Stimulated activated CD4-positive, alpha-beta T cell treated with anti-CD3 and anti-CD28 coated beads, Interleukin-15, amount 100 ng/mL, for 24 hours (primary cell): ENCODE results near the gene FAM72A.
"Not testable (repeated sequence)": the region's sequence is repeated elsewhere in the genome, so short reads cannot be mapped to it uniquely, and the experiment has no call there.

Experiments
- DNase-seq: peaks from one replicate; pipeline ENCODE4 v3.0.0-alpha.2; 2020

Gene FAM72A

DNA sequence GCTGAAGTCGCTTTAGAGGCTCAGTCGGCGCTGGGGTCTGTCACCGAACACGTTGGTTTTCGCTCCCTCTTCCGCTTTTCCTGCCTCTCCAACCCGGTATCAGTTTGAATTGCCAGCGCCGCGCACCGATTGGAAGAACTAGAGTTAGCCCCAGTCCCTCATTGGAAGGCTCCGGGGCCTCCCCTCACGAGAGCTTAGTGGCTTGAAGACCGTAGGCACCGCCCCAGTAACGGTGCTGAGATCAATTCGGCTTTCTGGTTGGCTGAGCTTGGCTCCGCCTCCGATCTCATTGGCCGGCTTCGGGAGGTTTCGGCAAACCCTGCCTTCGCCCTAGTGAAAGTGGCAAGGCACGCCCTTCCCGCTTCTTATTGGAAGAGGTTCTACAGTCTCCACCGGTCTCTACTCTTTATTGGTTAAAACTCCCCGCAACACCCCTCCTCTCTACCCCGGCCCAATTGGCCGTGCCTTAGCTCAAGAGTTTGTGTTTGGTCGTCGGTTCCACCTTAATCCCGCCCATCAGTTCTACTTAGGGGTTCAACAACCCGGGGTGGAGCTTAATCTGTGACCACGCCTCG lies at the start of gene FAM72A:
Gene FAM72A (minus strand): TSS at position 51 of the 575 bp plus-strand sequence. CDS start 814 bp downstream, outside the sequence.
- peak; percentile 96 for DNase-seq

DNA sequence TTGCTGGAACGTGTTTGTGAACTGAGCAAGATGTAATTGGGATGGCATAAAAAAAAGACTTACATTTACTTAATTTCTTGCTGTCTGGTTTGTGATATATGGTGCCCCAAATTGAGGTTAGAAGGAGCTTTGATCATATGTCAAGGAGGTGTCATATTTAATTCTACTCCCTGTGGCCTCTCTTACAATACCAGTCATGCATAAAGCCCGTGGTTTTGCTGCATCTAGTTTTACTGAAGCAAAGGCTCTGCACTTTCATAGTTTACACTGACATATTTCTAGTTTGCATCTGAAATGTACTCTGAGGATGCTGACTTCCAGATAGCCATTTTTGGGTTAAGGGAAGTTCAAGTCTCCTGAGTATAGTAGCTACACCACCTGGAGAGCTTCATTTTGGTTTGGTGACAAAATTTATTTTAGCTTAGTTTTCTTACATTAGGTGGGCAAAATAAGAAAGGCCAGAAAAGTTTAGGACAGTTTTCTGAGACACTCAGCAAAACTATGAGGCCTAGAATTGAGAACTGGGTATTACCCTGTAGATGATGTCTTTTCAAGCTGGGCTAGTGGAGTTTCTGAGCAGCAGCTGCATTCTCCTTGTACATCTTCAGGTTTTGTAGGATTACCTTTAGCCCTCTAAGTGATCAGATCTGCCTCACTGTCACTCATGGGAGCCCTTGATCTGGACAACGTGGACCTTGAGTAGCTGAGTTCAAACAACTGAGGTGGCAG lies 48.5 kb upstream of the FAM72A start:
- not testable (repeated sequence) for DNase-seq

DNA sequence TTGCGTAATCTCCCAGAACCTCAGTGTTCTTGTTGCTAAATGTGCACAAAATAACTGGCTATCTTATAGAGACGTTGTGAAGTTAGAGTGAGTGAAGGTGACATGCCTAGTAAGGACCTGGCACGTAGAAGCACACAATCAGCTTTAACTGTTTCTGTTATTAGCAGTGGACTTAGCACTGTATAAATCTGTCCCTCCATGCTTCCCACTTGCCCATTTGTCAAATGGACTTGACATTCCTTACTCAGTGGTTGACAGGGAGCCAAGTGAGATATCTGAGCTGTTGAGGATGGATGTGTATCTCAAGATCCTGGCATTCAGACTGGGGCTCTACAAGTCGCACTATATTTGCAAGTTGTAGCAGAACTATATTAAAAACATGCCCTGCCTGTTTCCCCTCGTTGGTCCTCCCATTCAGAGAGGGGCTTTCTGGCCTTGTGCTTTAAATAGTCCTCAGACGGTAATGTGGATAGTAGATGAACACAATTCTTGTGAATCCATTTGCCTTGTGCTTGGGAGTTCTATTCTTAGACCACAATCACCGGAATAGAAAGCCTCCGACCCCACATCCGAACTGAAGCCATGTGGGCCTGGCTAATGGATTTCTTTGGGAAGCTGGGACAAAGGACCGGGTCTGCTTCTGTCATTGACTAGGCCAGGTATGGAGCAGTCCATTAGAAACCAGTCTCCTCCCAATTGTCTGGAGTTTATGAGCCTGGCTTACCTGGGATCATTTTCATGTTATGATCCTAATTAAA lies 43.7 kb upstream of the FAM72A start:
- DNase-seq, result not testable (repeated sequence)

DNA sequence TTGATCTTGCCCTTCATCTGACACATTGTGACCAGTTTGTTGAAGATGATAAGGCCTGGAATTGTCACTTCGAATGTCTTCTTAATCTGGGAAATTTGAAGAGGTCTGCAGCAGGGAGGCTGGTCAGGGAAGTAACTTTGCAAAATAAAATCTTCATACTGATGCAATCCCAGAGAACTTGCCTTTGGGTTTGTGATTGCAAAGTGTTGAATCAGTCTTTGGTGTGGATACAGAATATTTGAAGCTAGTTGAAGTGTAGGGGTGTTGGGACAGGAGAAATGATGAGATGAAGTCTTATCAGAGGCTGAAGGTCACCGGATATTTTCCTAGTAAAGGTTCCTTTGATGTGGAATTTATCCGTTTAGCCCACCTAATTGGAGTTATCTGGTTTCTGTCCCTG lies 42.8 kb upstream of the FAM72A start:
- not testable (repeated sequence) for DNase-seq

DNA sequence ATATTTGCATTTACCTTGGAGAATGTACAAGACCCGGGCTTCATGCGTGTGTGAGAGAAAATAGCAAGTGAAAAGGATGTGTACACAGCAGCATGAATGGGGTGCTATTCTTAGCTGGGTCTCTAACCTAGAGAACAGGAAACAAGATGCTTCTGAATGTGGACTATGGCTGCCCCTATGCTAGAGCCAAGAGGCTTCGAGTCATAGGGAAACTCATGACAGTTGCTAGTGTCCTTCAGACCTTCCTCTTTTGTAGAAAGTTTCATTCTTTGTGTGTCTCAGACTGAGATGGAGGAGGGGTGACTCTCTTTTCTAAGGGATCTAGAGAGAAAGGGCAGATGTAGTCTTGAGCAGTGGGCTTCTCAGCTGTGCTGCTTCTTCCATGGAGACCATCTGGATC lies 40.7 kb upstream of the FAM72A start:
- DNase-seq, result not testable (repeated sequence)

DNA sequence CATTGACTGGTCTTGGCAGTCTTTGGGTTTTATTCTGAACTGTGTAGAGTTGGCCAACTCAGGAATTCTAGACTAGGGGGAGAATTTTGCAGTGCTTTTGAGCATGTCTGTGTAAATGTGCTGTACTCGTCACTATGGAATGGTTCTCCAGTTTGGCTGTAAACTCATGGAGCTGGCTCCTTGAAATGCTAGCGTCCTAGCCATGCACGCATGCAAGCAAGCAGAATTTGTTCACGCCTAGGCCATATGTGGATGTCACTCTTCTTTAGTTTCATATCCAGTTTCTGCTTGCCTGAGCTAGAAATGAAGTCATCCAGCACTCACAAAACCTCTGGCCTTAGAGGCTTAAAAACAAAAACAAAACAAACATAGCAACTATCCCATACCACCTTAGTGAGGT lies 37.6 kb upstream of the FAM72A start:
- DNase-seq, result not testable (repeated sequence)

DNA sequence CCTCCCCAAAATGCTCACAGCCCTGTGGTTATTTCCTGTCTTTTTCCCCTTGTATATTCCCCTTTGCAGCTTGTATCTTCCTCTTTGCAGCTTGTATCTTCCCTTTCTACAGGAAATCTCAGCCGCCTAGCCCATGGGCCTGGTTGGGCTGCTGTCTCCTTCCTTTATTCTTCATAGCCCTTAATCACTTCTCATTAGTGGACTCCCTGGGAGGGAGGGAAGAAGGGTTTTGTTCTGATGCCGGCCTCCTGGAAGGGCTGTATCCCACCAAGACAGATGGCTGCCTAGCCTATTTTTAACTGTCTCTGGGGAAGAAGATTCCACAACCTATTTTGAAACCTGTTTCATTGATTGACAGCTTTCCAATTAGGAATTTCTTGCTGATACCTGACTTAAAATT lies 32.6 kb upstream of the FAM72A start:
- DNase-seq, result not testable (repeated sequence)

DNA sequence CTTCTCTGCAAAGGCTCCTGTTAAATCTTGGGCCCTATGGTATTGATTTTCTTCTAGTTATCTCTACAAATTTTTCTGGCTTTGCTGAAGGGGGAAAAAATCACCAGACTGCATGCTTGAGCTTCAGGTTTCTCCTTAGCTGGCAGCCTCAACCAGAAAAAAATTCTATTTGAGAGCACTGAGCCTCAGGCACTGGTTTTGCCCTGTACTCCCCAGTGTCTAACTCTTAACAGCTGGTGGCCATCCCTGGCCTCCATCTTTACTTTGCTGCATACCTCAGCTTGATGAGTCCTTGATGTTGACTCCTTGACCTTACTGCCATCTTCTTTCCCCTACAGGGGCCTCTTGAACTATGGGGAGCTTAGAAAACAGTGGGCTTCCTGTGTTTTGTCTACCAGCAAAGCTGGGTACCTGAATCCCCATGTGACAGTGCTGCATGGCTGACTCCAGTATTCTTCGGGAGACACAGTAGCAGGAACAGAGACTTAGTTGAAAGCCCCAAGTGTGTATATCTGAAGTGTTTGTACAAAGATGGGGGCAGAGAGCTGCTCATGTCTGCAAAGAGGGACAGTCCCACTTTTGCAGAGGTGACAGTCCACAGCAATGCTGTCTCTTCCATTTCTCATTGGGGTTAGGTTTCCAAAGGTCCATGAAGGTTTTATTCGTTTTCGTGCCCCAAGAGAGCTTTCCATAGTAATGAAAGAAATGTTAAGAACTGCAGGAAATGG lies 31.7 kb upstream of the FAM72A start:
- not testable (repeated sequence) for DNase-seq

DNA sequence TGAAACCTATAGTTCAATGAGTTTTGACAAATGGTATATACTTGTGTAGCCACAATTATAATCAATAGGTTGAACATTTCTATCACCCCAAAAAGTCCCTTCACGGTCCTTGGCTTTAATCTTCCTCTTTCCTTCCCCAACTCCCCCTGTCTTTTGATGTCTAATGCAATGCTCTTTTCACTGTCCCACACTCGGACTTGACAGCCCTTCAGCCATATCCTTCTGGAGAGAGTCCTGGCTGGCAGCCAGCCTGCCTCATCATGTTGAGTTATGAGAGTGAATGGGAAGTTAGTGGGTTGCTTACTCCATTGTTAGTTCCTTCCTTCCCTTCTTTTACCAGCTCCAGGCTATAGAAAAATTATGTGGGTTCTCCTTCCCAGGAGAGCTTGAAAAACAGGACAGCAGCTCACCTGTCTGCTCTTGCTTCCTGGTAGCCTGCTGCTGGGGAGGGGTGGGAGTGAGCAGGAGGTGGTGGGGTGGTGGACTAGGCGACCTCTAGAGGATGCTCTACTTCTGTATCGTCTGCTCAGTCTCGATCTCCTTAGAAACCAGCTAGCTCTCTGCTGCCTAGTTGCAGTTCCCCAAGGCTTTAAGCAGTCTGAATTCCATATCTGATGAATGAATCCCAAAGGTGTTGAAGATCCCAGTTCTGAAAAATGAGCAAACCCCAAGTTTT lies 30.5 kb upstream of the FAM72A start:
- DNase-seq, result not testable (repeated sequence)

DNA sequence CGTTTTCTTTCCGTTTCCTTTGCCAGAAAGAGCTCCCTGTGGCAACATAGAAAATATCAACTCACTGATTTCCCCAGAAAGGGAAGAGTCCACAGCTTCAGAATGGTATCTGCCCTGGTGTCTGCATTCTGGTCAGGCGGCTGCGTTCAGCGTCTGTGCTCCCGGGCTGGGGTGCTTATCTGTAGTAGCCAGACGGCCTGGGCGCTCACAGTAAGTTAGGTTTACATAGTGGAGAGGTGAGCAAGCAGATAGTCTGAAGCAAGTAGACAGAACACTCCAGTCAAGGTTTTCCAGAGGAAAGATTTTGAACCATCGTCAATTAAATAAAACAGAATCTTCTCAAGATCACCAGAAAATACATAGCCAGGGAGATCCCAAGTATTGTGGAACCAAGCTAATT lies 29.4 kb upstream of the FAM72A start:
- not testable (repeated sequence) for DNase-seq

DNA sequence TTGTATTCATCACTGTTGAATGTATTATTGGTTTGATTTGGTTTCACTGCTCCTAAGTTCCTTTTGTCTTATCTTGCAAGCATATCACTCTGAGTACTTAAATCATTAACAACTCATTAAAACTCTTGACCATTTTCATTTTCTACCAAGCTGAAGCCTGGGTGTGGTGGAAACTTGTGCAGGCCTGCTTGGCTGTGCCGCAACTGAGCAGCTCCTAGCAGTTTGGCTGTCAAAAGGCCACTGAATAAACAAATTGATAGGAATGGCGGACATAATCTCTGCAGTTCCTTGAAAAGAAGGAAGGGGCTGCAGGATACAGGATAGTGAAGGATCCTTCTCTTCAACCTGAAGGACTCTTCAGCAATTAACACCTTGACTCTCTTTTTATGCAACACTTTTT lies 26.6 kb upstream of the FAM72A start:
- not testable (repeated sequence) for DNase-seq

DNA sequence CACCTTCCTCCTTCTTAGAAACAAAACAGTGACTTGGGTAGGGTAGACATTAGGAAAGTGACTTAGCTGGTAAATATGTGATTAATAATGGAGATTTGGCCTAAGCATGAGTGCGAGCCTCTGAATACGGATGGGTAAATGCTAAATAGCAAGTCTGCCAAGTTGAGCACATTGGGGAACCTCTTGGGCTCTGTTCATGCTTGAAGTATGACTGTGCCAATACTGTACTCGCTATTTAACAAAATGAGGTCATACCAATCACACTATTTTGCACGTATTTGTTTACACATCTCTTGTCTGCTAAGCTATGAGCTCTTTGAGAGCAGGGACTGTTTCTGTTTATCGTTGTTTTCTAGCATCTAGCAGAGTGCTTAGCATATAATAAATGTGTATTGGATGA lies 24.2 kb upstream of the FAM72A start:
- DNase-seq, result not testable (repeated sequence)

DNA sequence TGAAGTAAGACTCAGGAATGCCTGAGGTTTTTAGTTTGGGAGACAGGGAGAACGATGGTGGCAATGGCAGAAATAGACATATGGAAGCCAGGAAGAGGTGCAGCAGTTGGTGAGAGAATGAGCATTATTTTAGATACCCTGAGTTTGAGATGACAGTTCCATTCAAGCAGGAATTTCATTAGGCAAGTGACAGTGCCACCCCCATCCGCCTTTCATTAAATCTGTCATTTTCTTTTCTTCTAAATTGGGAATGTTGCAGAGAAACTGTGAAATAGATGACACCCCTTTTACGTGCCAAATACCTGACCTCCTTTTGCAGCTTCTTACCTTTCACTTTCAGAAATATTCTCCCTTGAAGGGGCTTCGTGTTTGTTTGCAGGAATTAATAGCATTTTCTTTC lies 22.7 kb upstream of the FAM72A start:
- DNase-seq, result not testable (repeated sequence)

DNA sequence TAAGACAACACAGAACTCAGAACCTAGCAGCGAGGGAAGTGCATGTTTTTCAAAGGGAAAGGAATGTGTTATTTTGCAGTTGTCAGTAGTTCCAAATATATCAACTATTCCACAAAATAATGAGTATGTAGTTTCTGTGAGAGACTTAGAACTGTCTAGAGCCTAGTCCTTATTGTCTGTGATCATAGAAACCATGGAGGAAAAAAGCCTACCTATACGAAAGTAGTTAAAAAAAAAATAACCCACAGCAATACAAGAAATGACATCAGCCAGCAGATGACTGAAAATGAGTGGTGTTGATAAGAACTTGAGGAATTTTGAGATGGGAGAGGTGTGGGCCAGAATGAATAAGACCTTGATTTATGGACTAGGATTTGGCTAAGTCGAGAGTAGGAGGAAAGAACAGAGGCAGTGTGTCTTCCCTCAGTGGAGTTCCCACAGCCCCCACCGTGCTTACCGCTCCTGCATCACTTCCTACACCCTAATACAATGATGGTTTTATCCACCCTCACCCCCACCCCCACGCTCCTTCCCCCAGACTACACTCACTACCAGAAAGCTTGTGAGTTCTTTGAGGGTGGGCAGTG lies 21.6 kb upstream of the FAM72A start:
- not testable (repeated sequence) for DNase-seq

DNA sequence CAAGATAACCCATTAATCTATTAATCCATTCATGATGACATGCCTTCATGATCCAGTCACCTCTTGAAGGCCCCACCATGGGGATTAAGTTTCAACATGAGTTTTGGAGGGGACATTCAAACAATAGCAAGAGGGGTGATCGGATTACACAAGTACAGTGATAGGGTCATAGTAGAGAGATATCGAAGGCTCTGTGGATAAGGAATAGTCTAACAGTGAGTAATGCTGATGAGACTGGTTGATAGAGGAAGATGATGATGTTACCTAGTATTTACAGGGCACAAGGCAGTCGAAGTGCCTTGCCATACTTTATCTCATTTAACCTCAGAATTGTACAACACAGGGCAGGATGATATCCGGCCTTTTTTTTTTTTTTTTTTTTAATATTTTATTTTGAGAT lies 18.9 kb upstream of the FAM72A start:
- DNase-seq, result not testable (repeated sequence)

DNA sequence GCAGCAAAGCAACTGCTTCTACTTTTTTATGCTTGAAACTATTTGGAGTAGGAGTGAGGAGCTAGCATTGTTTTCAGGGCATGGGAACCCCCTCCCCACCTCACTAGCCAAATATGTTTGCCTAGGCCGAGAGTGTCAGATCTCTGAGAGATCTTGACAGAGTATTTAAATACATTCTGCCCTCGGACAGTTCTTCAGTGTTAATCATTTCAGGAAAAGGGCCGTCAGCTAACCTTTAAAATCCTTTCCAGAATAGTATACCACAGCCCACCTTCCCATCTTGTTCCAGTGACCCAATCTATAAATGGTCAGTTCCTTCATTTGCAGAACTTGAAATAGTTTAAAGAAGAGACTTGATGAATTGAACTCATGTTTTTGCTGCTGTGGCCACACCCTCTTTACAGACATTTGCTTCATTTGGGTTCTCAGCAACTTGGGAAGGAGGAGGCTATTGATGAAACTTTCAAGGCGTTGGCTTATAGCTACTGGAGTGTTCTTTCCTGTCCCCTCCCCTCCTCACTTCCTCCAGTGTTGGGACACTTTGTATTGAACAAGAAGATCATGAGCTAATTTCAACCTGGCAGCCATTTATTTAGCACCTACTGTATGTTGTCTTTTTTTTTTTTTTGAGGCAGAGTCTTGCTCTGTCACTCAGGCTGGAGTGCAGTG lies 17.8 kb upstream of the FAM72A start:
- not testable (repeated sequence) for DNase-seq

DNA sequence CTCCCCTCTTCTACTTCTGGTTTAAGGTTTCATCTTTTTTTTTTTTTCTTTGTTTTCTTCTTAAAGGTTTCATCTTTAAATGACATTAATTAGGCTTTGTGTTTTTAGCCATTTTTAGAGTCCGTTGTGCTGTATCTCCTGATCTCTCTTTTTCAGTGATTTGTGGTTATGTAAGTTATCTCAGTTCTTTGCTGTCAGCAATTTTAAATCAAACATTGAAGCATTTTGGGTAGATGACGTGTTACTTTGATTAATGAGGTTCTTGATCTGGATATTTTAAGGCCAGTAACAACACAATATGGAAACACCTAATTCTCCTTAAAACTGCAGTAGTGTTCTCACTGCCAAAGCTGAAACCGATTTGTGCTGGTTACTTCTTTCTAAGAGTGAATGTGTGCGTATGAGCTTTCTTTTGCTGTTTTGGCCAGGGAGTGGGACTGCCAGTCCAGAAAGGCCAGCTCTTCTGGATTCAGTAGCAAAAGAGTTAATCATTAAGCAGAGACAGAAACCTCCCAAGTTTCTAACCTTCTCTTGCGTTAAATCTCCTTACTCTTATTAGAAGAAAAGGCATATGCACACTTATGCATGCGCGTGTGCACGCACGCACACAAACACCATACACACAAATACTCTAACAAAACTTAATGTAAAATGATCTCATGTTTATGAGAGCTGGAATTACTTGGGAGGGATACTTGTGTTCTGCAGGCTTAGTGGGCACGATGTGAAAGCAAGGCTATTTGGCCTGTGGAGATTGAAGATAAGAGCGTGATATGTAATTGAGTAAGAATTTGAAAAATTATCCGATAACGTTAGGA lies 17.1 kb upstream of the FAM72A start:
- not testable (repeated sequence) for DNase-seq

DNA sequence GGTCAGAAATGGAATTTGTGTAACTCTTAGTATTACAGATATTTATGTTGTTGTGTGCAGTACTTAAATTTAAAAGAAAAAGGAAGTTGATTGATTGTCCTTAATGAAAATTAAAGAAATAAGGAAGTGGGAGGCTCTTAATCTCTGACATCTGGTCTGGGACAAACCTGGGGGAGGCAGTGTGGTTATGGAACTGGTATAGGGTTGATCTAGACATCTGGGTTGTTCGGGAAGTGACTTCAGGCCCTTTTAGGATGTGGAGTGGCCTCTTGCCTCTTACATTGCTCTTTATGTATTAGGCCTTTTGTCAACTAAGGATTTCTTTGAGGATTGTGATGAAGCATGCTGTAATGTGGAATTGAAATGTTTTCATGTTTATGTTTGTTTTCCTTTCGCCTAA lies 16.1 kb upstream of the FAM72A start:
- not testable (repeated sequence) for DNase-seq

DNA sequence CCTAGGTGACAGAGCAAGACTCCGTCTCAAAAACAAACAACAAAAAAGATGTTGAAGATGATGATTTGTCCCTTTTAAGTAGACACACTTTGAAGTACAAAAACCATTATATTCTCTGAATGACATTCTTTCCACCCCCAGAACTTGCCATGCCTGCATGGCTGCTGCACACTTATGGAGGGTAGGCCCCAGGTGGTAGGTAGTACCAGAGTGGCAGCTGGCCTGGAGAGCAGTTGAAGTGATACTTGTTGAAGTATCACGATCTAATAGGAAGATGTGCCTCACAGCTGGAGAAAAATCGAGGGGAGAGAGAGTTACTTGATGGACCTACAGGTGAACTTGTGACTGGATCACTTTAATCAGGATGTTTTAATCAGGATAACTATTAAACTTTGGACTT lies 15.6 kb upstream of the FAM72A start:
- DNase-seq, result not testable (repeated sequence)

DNA sequence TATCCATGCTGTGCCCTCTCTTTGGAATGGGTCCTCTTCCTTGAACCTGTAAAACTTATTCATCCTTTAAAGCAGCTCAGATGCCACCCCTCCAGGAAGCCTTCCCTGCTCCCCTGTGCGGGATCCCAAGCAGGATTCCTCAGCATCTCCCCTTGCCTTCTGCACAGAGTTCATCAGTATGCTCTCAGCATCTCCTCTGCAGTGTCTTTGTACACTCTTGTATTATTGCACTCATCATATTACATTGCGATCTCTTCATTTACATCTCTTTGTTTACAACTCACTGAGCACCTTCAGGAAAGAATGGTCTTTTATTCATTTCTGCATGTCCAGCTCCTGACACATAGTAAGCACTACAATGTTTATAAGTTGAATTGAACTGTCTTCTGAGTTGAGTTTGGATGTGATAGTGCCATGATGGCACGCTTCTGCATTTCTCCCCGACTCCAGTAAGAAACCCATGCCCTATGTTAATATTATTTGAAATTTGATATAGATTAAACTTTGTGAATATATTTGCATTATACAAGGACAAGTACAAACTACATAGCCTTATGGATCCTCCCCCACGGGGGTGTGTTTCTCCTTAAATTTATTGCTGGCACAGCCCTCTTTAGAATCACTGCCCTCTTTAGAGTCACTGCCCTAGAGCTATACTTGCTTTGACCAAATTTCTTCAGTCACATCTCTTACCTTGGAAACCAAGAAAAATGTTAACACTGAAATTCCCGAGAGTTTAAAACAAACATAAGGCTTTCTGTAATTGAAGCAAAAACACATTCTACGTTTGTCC lies 13.2 kb upstream of the FAM72A start:
- DNase-seq, result not testable (repeated sequence)
